Calu3 (cell line): ENCODE results near the gene OTUD7B. TPM values are rescaled to one million over a fixed set of nuclear protein-coding genes. Genes with fewer than 3 reads are reported as not detected.

ENCODE experiments used
- BruUV-seq: library from RNA; stranded (reverse); fragments of 400-500 nt; replicated peaks from 2 replicates; lab custom pipeline; 2021; lab: Mats Ljungman, UMichigan
- CTCF ChIA-PET: fragments of 300-600 bp; sonication (Branson Sonifier 250); formaldehyde crosslinking; loops from one replicate; lab custom pipeline; 2022; ENCODE audit warnings: antibody characterized with exemption; lab: Charles Lee
- DNase-seq: peaks from one replicate; pipeline ENCODE4 v3.0.0; 2022
- H3K27ac Mint-ChIP-seq: one replicate; pipeline ENCODE4 v1.8.0; 2022; ENCODE audit warnings: mixed read lengths; ENCODE audit not compliant: unreplicated experiment
- H3K27me3 Mint-ChIP-seq: one replicate; pipeline ENCODE4 v1.8.0; 2022; ENCODE audit warnings: mixed read lengths; ENCODE audit not compliant: unreplicated experiment
- H3K36me3 Mint-ChIP-seq: one replicate; pipeline ENCODE4 v1.8.0; 2022; ENCODE audit warnings: mild to moderate bottlenecking, moderate library complexity, mixed read lengths; ENCODE audit not compliant: insufficient read depth, unreplicated experiment
- H3K4me1 Mint-ChIP-seq: one replicate; pipeline ENCODE4 v1.8.0; 2022; ENCODE audit warnings: mild to moderate bottlenecking, low read depth, mixed read lengths; ENCODE audit not compliant: unreplicated experiment
- H3K4me3 Mint-ChIP-seq: one replicate; pipeline ENCODE4 v1.8.0; 2022; ENCODE audit warnings: mild to moderate bottlenecking, low read depth, moderate library complexity, mixed read lengths; ENCODE audit not compliant: unreplicated experiment
- H3K9me3 Mint-ChIP-seq: one replicate; pipeline ENCODE4 v1.8.0; 2022; ENCODE audit warnings: low read depth, mixed read lengths; ENCODE audit not compliant: unreplicated experiment
- intact Hi-C: fragments of 100-400 bp; cut with micrococcal nuclease; formaldehyde crosslinking; loops from one replicate; pipeline ENCODE4 v1.10.0; 2022; ENCODE audit not compliant: unreplicated experiment
- total RNA-seq: library from RNA; stranded (reverse); gene quantifications from 2 replicates; pipeline ENCODE4 v1.2.3, GENCODE V29; 2022
- TF ChIP-seq, protein P1 (sequence below): fragments of 200-600 bp; IDR thresholded peaks from one replicate; pipeline ENCODE4 v1.8.0; 2022; ENCODE audit warnings: antibody characterized with exemption; ENCODE audit not compliant: unreplicated experiment

The OTUD7B gene
- total RNA-seq, 1 experiment from 2014 or later = 34.9 TPM

GRCh38 chr1:149987297-149987595 lies 23.3 kb downstream of the OTUD7B start:
- no TSS peak for BruUV-seq
- CTCF ChIA-PET = interaction anchor here (0.6 kb wide), 2 partner anchors 11 to 27 kb away, joined by 3 to 4 read pairs; no protein-coding TSS in a partner anchor
- Mint-ChIP-seq H3K27ac (no peak overlapping the region), H3K4me1 (peaks cover 13% of the 10 kb centered on the region), H3K36me3 (no peaks in the 10 kb centered on the region), H3K27me3 (no peaks in the 10 kb centered on the region), H3K4me3 (no peak overlapping the region), H3K9me3 (no peaks in the 10 kb centered on the region)
- no peak for DNase-seq
- TF ChIP-seq, protein P1, sequence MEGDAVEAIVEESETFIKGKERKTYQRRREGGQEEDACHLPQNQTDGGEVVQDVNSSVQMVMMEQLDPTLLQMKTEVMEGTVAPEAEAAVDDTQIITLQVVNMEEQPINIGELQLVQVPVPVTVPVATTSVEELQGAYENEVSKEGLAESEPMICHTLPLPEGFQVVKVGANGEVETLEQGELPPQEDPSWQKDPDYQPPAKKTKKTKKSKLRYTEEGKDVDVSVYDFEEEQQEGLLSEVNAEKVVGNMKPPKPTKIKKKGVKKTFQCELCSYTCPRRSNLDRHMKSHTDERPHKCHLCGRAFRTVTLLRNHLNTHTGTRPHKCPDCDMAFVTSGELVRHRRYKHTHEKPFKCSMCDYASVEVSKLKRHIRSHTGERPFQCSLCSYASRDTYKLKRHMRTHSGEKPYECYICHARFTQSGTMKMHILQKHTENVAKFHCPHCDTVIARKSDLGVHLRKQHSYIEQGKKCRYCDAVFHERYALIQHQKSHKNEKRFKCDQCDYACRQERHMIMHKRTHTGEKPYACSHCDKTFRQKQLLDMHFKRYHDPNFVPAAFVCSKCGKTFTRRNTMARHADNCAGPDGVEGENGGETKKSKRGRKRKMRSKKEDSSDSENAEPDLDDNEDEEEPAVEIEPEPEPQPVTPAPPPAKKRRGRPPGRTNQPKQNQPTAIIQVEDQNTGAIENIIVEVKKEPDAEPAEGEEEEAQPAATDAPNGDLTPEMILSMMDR = no peak
- intact Hi-C loops = no loop called here

DNA sequence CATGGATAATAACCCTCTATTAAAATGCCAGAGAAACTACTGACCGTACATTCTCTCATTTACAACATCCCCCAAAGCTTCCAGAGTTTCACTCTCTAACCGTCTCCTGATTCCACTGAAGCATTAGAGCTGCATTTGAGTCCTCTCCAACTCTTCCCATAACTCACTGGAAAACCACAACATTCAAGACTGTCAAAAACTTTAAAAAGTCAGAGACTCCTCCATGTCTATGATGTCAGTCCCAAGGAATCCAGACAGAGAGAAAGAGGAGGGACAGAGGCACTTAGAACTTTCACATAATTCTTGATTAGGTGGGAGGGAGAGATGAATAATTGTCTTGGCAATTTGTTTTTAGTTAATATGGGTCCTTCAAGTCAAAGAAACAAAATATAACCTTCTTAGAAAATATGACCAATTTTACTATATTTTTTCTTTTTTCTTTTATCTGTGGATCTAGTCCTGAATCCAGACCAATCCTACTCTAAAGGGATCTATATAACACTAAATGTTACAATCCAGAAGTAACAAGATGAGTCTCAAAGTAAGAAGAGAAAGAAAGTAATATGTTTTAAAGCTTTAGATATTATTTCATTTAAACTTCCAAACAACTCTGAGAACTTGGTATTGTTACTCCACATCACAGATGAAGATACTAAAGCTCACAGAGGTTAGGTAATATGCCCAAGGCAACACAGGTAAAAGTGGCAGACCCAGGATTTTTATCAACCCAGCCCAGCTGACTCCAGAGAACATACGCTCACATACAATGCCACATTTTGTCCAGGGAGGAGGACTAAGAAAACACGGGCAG lies 23.8 kb downstream of the OTUD7B start:
- Mint-ChIP-seq H3K4me1 (peaks cover 13% of the 10 kb centered on the region), H3K4me3 (no peak overlapping the region), H3K27ac (no peak overlapping the region), H3K36me3 (no peaks in the 10 kb centered on the region), H3K27me3 (no peaks in the 10 kb centered on the region), H3K9me3 (no peaks in the 10 kb centered on the region)
- intact Hi-C loops = no loop called here
- TF ChIP-seq, protein P1 = no peak
- no peak for DNase-seq
- CTCF ChIA-PET = interaction anchor here (0.8 kb wide), 1 partner anchor 24 kb away, joined by 3 read pairs; no protein-coding TSS in a partner anchor
- no TSS peak for BruUV-seq

- Mint-ChIP-seq H3K9me3 (no peaks in the 10 kb centered on the region), H3K27me3 (no peaks in the 10 kb centered on the region), H3K4me3 (no peak overlapping the region), H3K4me1 (peaks cover 19% of the 10 kb centered on the region), H3K36me3 (peaks cover 8% of the 10 kb centered on the region), H3K27ac (no peak overlapping the region)
- CTCF ChIA-PET = interaction anchor here (1.1 kb wide), 1 partner anchor 207 kb away, joined by 4 read pairs; no protein-coding TSS in a partner anchor
- no peak for DNase-seq
- intact Hi-C loops = loop anchor here (5.0 kb wide), 1 partner anchor 37 kb away; no protein-coding TSS in a partner anchor
- no TSS peak for BruUV-seq
- TF ChIP-seq, protein P1 = no peak
Observed at GRCh38 chr1:149979972-149980540, 30.5 kb downstream of the OTUD7B start.

DNA sequence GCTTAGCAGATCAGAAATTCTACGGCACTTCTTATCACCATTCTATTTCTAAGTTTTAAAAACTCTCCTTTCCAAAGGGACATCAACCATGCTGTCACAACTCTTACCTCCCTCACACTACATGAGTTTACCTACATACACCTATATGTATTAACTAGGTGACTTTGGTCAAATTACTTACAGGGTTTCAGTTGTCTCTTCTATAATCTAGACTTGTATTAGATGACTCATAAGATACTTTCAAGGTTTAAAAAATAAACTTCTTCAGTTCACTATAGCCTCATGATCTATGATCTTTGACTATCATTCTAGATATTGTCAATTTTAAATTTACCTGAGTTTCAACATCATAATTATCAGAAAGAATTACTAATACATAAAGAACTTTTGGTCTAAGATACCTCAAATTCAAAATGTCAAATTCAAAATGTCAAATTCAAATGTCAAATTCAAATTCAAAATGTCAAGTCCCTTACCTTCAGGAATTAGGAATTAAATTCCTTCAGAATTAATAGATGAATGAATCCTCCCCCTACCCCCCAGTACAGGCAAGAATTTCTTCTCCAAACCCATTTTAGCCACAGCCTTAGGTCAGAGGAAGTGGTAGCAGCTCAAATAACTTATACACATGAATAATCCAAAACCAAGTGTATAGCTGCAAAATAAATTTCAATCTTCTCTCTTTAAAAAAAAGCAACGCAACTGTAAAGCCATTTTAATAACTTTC lies 31.1 kb downstream of the OTUD7B start:
- intact Hi-C loops = loop anchor here (5.0 kb wide), 1 partner anchor 38 kb away; no protein-coding TSS in a partner anchor
- Mint-ChIP-seq H3K27me3 (no peaks in the 10 kb centered on the region), H3K4me3 (no peak overlapping the region), H3K4me1 (peaks cover 19% of the 10 kb centered on the region), H3K36me3 (peaks cover 12% of the 10 kb centered on the region), H3K27ac (peak overlapping the region; percentile 30), H3K9me3 (no peaks in the 10 kb centered on the region)
- no peak for DNase-seq
- CTCF ChIA-PET = interaction anchor here (0.9 to 1.1 kb wide), 2 partner anchors 14 to 208 kb away, joined by 4 read pairs; no protein-coding TSS in a partner anchor
- no TSS peak for BruUV-seq
- TF ChIP-seq, protein P1 = no peak
